GM21360 (cell line): ENCODE results near the gene KNG1.

Experiments
- ATAC-seq: cut with Tn5 transposase; IDR thresholded peaks from one replicate; pipeline ENCODE4 v1.9.1; 2021; ENCODE audit warnings: mild to moderate bottlenecking, moderate library complexity; ENCODE audit not compliant: unreplicated experiment

KNG1 gene

GRCh38 chr3:186772701-186773417, 55.7 kb downstream of the KNG1 start:
- peak; percentile 87 for ATAC-seq

GRCh38 chr3:186775999-186776398, 58.8 kb downstream of the KNG1 start:
- no peak for ATAC-seq

- no peak for ATAC-seq
Observed at GRCh38 chr3:186779204-186779603, 62.0 kb downstream of the KNG1 start.

- no peak for ATAC-seq
Observed at GRCh38 chr3:186782542-186783057, 65.4 kb downstream of the KNG1 start.

- ATAC-seq, result peak; percentile 55
Observed at GRCh38 chr3:186783058-186783730, 66.0 kb downstream of the KNG1 start, which contains the start of gene EIF4A2. TSS of gene EIF4A2 (plus strand) at chr3:186783577. CDS start at chr3:186783611, 34 bp downstream.

- ATAC-seq, result peak; percentile 61
Observed at GRCh38 chr3:186783731-186784515, 66.8 kb downstream of the KNG1 start.

GRCh38 chr3:186784820-186785494, 67.8 kb downstream of the KNG1 start:
- ATAC-seq, result no peak

GRCh38 chr3:186785495-186786018, 68.4 kb downstream of the KNG1 start:
- ATAC-seq, result no peak

- no peak for ATAC-seq
Observed at GRCh38 chr3:186786922-186787321, 69.8 kb downstream of the KNG1 start.

- no peak for ATAC-seq
Observed at GRCh38 chr3:186787642-186788481, 70.7 kb downstream of the KNG1 start.

- no peak for ATAC-seq
Observed at GRCh38 chr3:186788482-186789370, 71.6 kb downstream of the KNG1 start.

- ATAC-seq, result no peak
Observed at GRCh38 chr3:186789554-186790260, 72.5 kb downstream of the KNG1 start.

- ATAC-seq, result no peak
Observed at GRCh38 chr3:186790261-186790981, 73.3 kb downstream of the KNG1 start.
